GM19099 (cell line): ENCODE data around the gene GCK.

Experiments
- POLR2A ChIP-seq: IDR thresholded peaks from 3 replicates; pipeline ENCODE4 v1.6.1; 2011; ENCODE audit warnings: low read depth; ENCODE audit not compliant: insufficient read length; ENCODE audit errors: extremely low read depth

GCK gene

GRCh38 chr7:44098092-44099068, 90.9 kb downstream of the GCK start:
- no peak for TF ChIP-seq POLR2A

GRCh38 chr7:44097064-44097932, 91.9 kb downstream of the GCK start:
- TF ChIP-seq POLR2A: no peak

GRCh38 chr7:44096326-44096881, 92.8 kb downstream of the GCK start:
- TF ChIP-seq POLR2A: no peak

GRCh38 chr7:44095781-44096180, 93.5 kb downstream of the GCK start:
- no peak for TF ChIP-seq POLR2A

- TF ChIP-seq POLR2A: no peak
Observed at GRCh38 chr7:44094883-44095592, 94.2 kb downstream of the GCK start.

GRCh38 chr7:44094365-44094764, 94.9 kb downstream of the GCK start:
- TF ChIP-seq POLR2A: no peak
